HG03159 (cell line): ENCODE results near the gene ZCCHC24.
"Not testable (repeated sequence)": the region's sequence is repeated elsewhere in the genome, so short reads cannot be mapped to it uniquely, and the experiment has no call there.

Experiments
- ATAC-seq: cut with Tn5 transposase; IDR thresholded peaks from one replicate; pipeline ENCODE4 v1.9.1; 2021; ENCODE audit warnings: mild to moderate bottlenecking, moderate library complexity; ENCODE audit not compliant: unreplicated experiment

ZCCHC24 gene

DNA sequence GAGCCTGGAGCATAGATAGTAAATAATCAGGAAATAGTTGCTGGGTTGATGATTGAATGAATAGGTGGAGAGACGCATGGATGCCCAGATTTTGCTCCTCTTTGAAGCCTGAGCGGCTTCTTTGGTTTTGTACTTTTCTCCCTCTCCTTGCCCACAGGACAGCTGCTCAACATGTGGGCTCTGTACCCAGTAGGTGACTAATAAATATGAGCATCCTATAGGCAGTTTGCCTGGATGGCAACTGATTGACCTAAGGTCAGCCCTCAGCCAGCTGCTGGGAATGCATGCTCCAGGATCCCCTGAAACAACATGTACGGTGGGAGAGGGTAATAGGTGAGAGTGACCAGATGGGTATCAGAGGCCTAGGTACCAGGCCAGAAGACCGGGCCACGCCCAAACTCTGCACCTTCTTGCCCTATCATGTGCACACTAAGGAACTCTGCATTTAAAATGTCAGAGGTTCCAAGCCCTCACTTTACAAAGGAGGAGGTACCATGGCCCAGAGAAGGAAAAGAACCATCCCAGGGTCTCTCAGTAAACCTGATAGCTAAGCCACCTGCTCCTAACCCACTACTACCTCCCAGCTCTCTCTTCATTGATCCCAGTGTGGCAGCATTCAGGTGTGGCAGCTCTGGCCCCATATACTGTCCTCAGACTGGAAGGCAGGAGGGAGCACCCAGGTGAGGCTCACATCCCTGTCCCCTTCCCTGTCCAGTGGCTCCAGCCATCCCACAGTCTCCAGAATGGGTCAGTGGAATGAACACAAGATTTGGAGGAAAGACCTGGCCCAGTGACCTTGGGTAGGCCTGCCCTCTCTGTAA is 2.7 kb upstream of the ZCCHC24 start:
- no peak for ATAC-seq

- ATAC-seq: not testable (repeated sequence)
Measured at GRCh38 chr10:79447249-79447648, 1.8 kb upstream of the ZCCHC24 start.

- no peak for ATAC-seq
Measured at GRCh38 chr10:79446758-79447084, 1.3 kb upstream of the ZCCHC24 start.

DNA sequence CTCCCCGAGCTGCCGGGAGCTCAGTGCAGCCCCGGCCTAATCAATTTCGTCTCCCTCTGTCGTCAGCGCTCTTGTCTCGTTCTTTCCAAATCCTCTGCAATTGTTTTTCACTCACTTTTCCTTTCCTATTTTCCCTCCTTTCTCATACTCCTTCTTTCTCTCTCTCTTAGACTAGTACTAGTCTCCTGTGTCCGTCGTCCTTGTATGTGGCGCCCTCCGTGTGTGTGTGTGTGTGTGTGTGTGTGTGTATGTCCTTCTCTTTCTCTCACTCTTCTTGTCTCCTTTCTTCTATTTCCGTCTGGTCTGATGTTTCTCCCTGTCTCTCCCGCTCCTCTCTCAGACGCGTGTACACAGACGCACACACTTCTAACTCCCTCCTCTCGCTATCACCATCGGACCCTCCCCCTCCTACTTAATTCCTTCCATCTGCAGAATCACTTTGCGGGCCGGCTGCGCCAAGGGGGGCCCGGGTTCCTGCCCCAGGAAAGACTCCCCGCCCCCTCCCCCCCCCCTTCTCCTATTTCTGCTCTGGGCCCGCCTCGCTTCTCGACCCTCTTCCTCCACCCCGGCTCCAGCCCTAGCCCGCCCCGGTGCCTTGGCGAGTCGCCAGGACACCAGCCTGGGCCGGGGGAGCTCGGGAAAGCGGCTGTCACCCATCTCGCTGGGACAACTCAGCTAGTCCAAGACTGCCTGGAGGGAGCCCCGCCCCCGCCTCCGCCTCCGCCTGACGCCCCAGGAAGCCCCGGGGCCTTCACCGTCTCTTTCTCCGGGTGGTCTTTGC is 743 bp upstream of the ZCCHC24 start:
- peak; percentile 9 for ATAC-seq

GRCh38 chr10:79444199-79445119 is 965 bp downstream of the ZCCHC24 start:
- ATAC-seq: peak; percentile 28

- ATAC-seq: no peak
Measured at GRCh38 chr10:79443338-79444198, 1.9 kb downstream of the ZCCHC24 start.

DNA sequence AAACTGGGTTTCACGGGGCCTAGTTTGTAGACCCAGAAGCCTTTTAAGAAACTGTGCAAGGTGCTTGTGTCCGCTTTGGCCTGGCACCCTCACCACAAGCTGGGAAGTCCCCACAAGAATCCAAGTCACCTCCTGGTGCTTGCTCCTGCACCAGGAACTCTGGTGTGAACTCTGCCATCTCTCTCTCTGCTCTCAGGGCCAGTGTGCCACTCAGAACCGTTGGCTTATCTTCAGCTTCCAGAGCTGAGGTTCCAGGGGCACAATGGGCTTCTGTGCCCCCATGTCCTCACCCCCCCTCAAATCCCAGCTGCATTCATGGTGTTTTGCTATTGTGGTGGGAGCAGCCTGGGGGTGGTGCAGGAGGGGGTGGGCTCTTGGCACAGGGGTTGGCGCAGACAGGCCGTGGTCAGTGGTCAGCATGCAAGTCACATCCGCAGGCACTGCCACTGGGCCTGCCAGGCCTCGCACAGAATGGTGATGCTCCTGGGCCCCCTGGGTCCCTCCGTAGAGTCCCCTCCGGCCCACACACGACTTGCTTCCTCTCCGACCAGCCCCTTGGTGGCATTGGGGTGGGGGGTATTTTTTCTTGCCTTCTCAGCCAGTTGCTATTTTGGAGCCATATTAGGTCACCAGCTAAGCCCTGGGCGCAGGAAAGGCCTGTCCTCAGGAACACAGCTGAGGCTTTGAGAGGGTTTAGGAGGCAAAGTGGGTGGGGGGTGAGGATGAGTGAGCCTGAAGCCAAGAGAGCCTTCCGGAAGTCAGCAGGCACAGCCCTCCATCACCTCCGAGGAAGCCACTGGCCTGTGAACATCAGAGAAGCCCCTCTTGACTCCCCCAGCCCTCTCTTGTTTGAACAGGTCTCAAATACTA is 3.0 kb downstream of the ZCCHC24 start:
- ATAC-seq: no peak

DNA sequence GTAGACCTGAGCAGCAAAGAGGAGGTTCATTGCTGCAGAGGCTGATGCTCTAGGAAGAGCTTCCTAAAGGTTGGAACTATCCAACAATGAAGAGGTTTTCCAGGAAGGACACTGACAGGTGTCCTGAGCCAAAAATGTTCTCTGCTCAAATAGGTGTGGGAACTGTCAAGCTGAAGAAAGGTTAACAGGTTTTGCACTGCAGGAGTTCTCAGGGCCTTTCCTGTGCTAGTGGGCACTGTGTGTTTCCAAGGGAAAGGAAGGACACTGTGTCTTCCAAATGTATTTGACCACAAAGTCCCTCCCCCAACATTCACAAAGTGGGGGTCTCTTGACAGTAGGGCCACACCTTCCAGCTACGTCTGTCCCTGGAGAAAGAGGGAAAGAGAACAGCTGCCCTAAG is 4.0 kb downstream of the ZCCHC24 start:
- no peak for ATAC-seq

- no peak for ATAC-seq
Measured at GRCh38 chr10:79440281-79440680, 5.1 kb downstream of the ZCCHC24 start.

- no peak for ATAC-seq
Measured at GRCh38 chr10:79438699-79439085, 6.7 kb downstream of the ZCCHC24 start.

DNA sequence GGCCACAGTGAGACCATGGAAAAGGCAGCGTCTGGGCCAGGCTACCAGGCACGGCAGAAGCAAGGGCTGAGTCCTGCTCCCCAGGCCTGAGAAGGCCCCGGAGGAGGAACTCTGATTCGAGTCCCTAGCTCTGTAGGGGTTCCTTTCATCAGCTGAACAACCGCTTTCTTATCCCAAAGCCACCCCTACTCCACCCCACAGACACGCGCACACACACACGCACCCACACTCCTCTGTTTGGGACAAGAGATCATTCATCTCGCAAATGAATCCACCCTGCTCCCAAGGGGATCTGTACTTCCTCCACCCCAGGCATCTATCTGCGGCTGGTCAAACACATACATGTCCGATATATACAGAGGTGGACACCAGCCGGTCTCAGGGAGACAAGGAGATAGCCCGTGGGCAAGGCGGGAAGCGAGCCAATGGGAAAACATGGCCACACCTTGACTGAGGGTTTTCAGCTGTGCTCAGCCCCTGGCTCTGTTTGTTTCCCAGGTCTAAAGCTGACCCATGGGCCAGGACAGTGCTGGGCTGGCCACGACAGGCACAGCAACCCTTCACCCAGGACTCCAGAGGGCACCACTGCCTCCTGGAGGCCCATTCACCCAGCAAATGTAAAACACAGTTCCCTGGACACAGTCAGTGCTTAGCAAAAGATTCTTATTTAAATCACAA is 7.3 kb downstream of the ZCCHC24 start:
- ATAC-seq: no peak

DNA sequence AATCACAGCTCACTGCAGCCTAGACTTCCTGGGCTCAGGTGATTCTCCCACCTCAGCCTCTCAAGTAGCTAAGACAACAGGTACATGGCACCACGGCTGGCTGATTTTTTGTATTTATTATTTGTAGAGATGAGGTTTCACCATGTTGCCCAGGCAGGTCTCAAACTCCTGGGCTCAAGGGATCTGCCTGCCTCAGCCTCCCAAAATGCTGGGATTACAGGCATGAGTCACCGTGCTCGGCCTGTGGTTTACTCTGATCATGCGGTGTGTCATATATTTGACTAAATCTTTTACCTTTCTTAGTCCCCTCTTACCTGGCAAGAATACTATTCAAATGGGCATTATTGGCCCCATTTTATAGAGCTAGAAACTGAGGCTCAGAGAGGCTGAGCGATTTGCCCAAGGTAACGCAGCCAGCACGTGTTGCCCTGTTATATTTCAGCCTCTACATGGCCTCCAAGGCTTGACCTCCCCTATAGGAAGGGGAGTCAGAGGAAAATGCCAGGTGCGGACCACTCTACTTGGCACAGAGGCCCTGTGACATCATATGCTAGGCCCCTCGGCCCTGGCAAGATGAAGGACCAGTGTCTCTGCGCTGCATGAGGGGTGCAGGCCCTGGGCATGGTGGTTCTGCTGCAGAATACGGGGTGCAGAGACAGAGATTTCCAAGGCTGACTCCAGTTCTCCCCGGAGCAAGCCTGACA is 8.2 kb downstream of the ZCCHC24 start:
- no peak for ATAC-seq

- no peak for ATAC-seq
Measured at GRCh38 chr10:79436850-79437103, 8.6 kb downstream of the ZCCHC24 start.

DNA sequence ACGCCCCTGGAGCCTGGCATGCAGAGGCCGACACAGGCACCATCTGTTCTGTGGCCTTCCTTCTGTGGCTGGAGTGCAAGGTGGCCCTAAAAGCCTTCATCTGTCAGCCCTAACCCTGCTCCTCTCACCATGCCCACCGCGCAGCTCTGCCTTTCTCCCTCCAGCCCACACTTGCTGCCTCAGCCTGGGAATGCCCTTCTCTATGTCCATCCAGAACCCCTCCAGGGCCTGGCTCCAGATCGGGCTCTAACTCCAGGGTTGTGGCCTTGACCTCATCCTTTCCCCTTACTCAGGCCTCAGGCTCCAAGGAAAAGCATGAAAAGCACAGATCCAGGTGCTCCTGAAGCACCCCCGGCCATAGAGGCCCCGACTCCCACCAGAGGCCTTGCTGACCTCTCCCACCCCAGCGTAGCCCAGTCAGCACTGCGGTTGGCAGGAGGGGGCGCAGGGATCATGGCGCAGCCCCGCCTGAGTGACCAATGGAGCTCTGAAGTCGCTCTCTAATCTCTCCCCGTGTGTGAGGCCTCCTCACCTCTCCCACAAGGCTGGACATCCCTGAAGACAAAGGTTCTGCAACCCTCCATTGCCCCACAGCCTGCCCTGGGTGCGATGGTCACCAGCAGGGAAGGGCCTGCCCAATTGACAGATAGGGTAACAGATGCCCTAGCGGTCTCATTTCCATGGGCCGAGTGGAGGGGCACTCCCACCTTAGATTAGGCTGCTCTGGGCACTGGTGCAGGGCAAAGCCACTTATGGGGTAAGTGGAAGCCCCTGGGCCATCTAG is 9.2 kb downstream of the ZCCHC24 start:
- no peak for ATAC-seq

GRCh38 chr10:79435271-79436065 is 10.0 kb downstream of the ZCCHC24 start:
- ATAC-seq: no peak

DNA sequence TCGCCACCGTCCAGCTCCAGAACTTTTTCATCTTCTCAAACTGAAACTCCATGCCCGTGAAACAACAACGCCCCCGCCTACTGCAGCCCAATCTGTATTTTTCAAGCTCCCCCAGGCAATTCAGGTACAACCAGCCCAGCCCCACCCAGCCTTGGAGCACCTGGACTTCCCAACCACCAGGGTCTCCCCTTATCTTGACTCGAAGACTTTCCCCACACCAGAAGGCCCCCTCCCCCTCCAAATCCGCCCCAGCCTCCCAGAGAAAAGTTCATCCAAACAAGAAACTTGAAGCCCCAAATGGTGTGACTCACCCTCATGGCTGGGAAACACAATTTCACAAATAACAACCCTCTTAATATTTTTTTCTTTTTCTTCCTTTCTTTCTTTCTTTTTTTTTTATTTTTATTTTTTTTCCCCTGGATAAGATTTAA is 10.6 kb downstream of the ZCCHC24 start:
- ATAC-seq: no peak

DNA sequence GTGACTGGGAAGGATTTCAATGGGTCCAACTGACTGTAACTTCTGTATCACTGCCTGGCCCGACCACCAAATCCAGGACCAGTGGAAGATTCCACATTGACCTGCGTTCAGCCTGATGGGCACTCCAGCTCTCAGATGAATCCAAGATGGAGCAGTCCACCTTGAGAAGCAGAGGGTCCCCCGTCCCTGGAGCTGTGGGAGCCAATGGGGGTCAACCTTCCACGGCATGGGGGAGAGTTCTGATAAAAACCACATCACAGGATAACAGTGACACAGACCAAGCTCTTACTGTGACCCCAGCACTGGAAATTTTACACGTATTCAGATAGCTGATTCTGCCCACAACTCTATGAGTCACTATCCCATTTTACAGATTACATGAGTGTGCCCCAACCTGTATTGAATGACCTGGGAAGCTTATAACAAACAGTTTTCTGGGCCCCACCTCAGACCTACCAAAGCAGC is 11.2 kb downstream of the ZCCHC24 start:
- ATAC-seq: no peak
